ENCODE measurements around the gene CAMK2B. TPM values are rescaled to one million over a fixed set of nuclear protein-coding genes. Genes with fewer than 3 reads are reported as not detected.
A peak's percentile ranks its signal among the peaks of the same experiment; 100 is the strongest.
"Not testable (repeated sequence)": the region's sequence is repeated elsewhere in the genome, so short reads cannot be mapped to it uniquely, and the experiment has no call there.

The CAMK2B gene
- total RNA-seq, 1 donor from 2014 or later: 0.09 TPM

GRCh38 chr7:44206008-44206407 lies 119.4 kb downstream of the CAMK2B start:
- no peak for TF ChIP-seq EZH2 (IDR thresholded peaks at IDR 0.05)
- Histone ChIP-seq H3K36me3 (no peaks in the 10 kb centered on the region), H3K79me2 (ENCODE audit: low read depth) (peaks cover 34% of the 10 kb centered on the region)

GRCh38 chr7:44201813-44202212 lies 123.6 kb downstream of the CAMK2B start:
- Histone ChIP-seq H3K9me3 (ENCODE audit: low read depth) (no peaks in the 10 kb centered on the region), H3K36me3 (no peaks in the 10 kb centered on the region), H2AFZ (replicated peaks) (no peak overlapping the region), H3K27ac (no peak overlapping the region), H3K4me3 (peak overlapping the region; percentile 96), H3K4me2 (peak overlapping the region; percentile 88), H3K27me3 (peaks cover 17% of the 10 kb centered on the region), H3K79me2 (ENCODE audit: low read depth) (peaks cover 35% of the 10 kb centered on the region), H3F3A (ENCODE audit: low read depth) (peaks cover 3% of the 10 kb centered on the region), H3K9ac (peak overlapping the region; percentile 86), H4K20me1 (ENCODE audit: low read depth) (peaks cover 25% of the 10 kb centered on the region), H3K4me1 (peaks cover 9% of the 10 kb centered on the region)
- no peak for TF ChIP-seq EZH2phosphoT487 (IDR thresholded peaks at IDR 0.05)
- TF ChIP-seq, protein P1, sequence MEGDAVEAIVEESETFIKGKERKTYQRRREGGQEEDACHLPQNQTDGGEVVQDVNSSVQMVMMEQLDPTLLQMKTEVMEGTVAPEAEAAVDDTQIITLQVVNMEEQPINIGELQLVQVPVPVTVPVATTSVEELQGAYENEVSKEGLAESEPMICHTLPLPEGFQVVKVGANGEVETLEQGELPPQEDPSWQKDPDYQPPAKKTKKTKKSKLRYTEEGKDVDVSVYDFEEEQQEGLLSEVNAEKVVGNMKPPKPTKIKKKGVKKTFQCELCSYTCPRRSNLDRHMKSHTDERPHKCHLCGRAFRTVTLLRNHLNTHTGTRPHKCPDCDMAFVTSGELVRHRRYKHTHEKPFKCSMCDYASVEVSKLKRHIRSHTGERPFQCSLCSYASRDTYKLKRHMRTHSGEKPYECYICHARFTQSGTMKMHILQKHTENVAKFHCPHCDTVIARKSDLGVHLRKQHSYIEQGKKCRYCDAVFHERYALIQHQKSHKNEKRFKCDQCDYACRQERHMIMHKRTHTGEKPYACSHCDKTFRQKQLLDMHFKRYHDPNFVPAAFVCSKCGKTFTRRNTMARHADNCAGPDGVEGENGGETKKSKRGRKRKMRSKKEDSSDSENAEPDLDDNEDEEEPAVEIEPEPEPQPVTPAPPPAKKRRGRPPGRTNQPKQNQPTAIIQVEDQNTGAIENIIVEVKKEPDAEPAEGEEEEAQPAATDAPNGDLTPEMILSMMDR (IDR thresholded peaks at IDR 0.05): no peak
- no peak for TF ChIP-seq EZH2 (IDR thresholded peaks at IDR 0.05)
- Mint-ChIP-seq H3K27ac (no peak overlapping the region), H3K36me3 (peaks cover 4% of the 10 kb centered on the region), H3K27me3 (ENCODE audit: insufficient read depth, low read depth) (peaks cover 3% of the 10 kb centered on the region), H3K4me1 (peaks cover 17% of the 10 kb centered on the region), H3K9me3 (no peaks in the 10 kb centered on the region), H3K4me3 (peak overlapping the region; percentile 91)
- DNase-seq (ENCODE audit: low spot score): no peak

More at GRCh38 chr7:44206008-44206407, 119.4 kb downstream of the CAMK2B start:
- Mint-ChIP-seq H3K9me3 (no peaks in the 10 kb centered on the region), H3K27me3 (ENCODE audit: insufficient read depth, low read depth) (peaks cover 3% of the 10 kb centered on the region), H3K27ac (no peak overlapping the region), H3K4me1 (peaks cover 17% of the 10 kb centered on the region), H3K4me3 (no peak overlapping the region), H3K36me3 (peaks cover 15% of the 10 kb centered on the region)
- no peak overlapping the region for H3K4me2 ChIP-seq
- H3K9ac ChIP-seq: no peak overlapping the region
- no peak overlapping the region for H3K4me3 ChIP-seq
- H2AFZ ChIP-seq (replicated peaks): no peak overlapping the region
- H4K20me1 ChIP-seq (ENCODE audit: low read depth): peaks cover 25% of the 10 kb centered on the region
- no peaks in the 10 kb centered on the region for H3K27me3 ChIP-seq
- DNase-seq (ENCODE audit: low spot score): no peak
- H3K9me3 ChIP-seq (ENCODE audit: low read depth): no peaks in the 10 kb centered on the region
- no peak overlapping the region for H3K27ac ChIP-seq
- H3F3A ChIP-seq (ENCODE audit: low read depth): peaks cover 3% of the 10 kb centered on the region
- H3K4me1 ChIP-seq: peaks cover 9% of the 10 kb centered on the region

- H3K4me3 ChIP-seq: peak within 1 kb of the TSS; percentile 96
- peaks cover 25% of the 10 kb centered on the region for H4K20me1 ChIP-seq (ENCODE audit: low read depth)
- Mint-ChIP-seq H3K27me3 (ENCODE audit: insufficient read depth, low read depth) (no peaks in the 10 kb centered on the region), H3K4me3 (peak within 1 kb of the TSS; percentile 91), H3K4me1 (peaks cover 17% of the 10 kb centered on the region), H3K27ac (no peak within 1 kb of the TSS), H3K9me3 (no peaks in the 10 kb centered on the region), H3K36me3 (peaks cover 2% of the 10 kb centered on the region)
- H3K4me2 ChIP-seq: peak within 1 kb of the TSS; percentile 88
- no peaks in the 10 kb centered on the region for H3K9me3 ChIP-seq (ENCODE audit: low read depth)
- H3K27ac ChIP-seq: no peak within 1 kb of the TSS
- peak within 1 kb of the TSS; percentile 86 for H3K9ac ChIP-seq
- peaks cover 17% of the 10 kb centered on the region for H3K27me3 ChIP-seq
- peaks cover 9% of the 10 kb centered on the region for H3K4me1 ChIP-seq
- no peak for TF ChIP-seq EZH2 (IDR thresholded peaks at IDR 0.05)
- TF ChIP-seq, protein P1 (IDR thresholded peaks at IDR 0.05): peak; percentile 61
- peaks cover 35% of the 10 kb centered on the region for H3K79me2 ChIP-seq (ENCODE audit: low read depth)
- peak within 1 kb of the TSS; percentile 80 for H2AFZ ChIP-seq (replicated peaks)
- DNase-seq (ENCODE audit: low spot score): peak; percentile 95
- peaks cover 3% of the 10 kb centered on the region for H3F3A ChIP-seq (ENCODE audit: low read depth)
- no peaks in the 10 kb centered on the region for H3K36me3 ChIP-seq
Observed at GRCh38 chr7:44200699-44201461, 124.5 kb downstream of the CAMK2B start, which contains the start of gene YKT6. YKT6 (plus strand) TSS chr7:44200978; CDS start chr7:44201136, 158 bp downstream.

DNA sequence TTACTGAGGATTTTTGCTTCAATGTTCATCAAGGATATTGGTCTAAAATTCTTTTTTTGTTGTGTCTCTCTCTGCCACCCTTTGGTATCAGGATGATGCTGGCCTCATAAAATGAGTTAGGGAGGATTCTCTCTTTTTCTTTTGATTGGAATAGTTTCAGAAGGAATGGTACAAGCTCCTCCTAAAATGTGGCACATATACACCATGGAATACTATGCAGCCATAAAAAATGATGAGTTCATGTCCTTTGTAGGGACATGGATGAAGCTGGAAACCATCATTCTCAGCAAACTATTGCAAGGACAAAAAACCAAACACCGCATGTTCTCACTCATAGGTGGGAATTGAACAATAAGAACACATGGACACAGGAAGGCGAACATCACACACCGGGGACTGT lies 125.2 kb downstream of the CAMK2B start:
- H3K4me1 Mint-ChIP-seq: peaks cover 17% of the 10 kb centered on the region
- not testable (repeated sequence) for H2AFZ ChIP-seq (replicated peaks); H3K36me3 Mint-ChIP-seq; H3K4me3 ChIP-seq; H3K36me3 ChIP-seq; H3K4me1 ChIP-seq; H3K27ac Mint-ChIP-seq; H3K27me3 Mint-ChIP-seq (ENCODE audit: insufficient read depth, low read depth); H3K27ac ChIP-seq; H3K9ac ChIP-seq; H3K9me3 Mint-ChIP-seq; H3K9me3 ChIP-seq (ENCODE audit: low read depth); H3K4me2 ChIP-seq; H3F3A ChIP-seq (ENCODE audit: low read depth); DNase-seq (ENCODE audit: low spot score)
- Histone ChIP-seq H3K27me3 (peaks cover 17% of the 10 kb centered on the region), H4K20me1 (ENCODE audit: low read depth) (peaks cover 25% of the 10 kb centered on the region), H3K79me2 (ENCODE audit: low read depth) (peaks cover 35% of the 10 kb centered on the region)
- peak overlapping the region; percentile 64 for H3K4me3 Mint-ChIP-seq
